Activated CD8-positive, alpha-beta memory T cell treated with anti-CD3 and anti-CD28 coated beads, Interleukin-2, amount 50 U/mL, for 48 hours (primary cell): ENCODE results near the gene EDA2R.

Source experiments
- DNase-seq: peaks from one replicate; pipeline ENCODE4 v3.0.0-alpha.2; 2020

EDA2R gene

DNA sequence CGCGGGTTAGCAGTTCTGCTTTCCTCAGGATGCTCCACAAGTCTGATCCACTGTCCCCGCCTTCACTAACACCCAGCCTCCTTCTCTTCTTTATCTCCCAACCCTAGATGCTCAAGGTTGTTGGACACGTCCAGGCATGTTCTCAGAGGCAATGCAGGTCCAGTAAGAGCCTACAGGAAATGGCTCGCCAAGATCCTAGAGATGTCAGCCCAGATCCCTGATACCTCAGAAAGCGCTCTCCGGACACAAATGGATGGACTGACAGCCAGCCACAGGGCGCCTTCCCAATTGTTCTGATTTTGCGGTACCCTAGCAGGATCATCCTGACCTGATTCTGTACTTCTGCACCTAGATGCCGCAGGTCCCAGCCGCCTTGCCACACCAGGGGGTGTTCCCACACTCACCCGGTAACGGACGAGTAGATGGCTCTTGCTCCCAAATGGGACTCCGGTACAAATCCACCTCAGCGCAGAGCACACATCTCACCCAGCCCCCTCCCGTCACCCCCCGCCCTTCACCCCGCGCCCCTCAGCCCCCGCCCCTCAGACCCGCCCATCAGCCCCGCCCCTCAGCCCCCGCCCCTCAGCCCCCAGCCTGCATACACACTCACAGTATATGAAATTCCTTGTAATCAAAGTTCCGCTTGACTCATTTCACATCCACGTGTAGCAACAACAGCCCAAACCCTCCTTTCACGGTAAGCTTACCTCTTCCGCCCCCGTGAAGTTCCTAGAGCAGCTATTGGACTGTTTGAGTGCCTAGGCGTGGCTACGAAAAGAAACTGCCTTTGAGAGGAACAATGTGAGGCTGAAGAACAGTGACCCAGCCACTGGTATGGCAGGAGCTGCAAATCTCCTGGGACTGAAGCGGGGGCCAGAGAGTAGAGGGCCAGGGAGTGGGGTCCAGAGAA lies at the start of gene EDA2R:
EDA2R (minus strand) TSS at position 488 of the 910 bp plus-strand sequence. CDS start 23,058 bp downstream, outside the sequence.
- peak; percentile 47 for DNase-seq

- DNase-seq: no peak
Measured at GRCh38 chrX:66684196-66684595, 45.3 kb upstream of the EDA2R start.

- no peak for DNase-seq
Measured at GRCh38 chrX:66680451-66680850, 41.6 kb upstream of the EDA2R start.

DNA sequence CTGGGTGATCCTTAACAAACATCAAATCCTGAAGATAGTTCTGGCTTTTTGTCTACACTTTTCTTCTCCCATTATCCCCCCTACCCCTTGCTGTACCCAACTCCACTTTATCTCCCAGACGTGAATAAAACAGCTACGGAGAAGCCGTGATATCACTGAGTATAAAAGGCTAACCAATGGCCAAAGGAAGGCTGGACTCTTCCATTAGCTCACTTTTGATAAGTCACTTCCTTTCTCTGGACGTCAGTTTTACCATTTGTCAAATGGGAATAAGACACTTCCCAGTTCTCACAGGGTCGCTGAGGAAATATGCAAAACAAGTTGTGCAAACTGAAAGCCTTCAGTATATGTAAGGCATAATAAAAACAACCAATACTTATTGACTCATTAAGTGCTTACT lies 38.6 kb upstream of the EDA2R start:
- no peak for DNase-seq

GRCh38 chrX:66676990-66677389 lies 38.1 kb upstream of the EDA2R start:
- no peak for DNase-seq

DNA sequence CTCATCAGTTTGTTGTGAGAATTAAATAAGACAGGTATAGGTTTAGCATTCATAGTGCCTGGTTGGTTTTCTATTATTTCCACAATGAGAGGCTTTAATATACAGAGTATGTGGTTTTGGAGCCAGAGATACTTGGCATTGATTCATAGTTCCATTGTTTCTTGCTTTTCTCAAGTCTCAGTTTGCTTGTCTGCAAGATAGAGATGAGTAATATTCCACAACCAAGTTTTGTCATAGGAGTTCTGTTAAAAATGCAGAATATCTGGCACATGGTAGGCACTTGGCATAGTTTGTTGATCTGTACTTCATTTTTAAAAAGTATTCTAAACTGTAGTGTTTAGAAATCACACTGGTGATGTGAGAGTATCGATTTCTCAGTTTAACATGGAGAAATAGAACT lies 37.5 kb upstream of the EDA2R start:
- no peak for DNase-seq

DNA sequence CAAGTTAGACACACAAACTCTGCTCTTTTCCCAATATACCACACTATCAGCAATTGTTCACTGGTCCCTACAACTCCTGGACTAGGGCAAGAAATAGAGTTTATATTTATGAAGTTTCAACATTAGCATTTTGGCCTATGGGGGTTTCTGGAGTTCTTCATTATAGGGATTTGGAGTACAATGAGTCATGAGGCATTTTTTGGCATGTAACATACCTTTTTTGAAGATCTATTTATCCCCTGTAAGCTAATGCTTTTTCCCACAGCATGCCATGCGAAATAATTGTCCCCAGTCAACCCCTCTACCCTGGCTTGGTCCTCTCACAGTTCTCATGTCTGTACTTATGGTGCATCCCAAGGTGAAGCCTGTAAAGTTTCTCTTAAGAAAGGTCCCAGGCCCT lies 36.7 kb upstream of the EDA2R start:
- no peak for DNase-seq

DNA sequence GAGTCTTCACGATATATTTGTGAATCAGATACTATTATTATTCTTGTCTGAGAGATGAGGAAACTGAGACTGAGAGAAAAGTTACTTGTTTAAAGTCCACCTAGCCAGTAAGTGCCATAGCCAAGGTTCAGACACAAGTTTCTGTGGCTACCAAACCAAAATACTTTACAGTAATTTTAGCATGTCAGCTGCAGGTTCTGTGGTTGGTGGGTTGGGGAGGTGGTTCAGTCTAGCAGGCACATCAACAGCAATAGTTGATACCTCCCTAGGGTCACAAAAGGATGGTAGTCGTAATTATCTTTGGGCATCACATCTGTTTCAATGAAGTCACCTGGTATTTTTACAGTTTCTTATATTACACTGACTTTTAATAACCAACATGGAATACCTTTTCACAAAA lies 35.6 kb upstream of the EDA2R start:
- DNase-seq: no peak

DNA sequence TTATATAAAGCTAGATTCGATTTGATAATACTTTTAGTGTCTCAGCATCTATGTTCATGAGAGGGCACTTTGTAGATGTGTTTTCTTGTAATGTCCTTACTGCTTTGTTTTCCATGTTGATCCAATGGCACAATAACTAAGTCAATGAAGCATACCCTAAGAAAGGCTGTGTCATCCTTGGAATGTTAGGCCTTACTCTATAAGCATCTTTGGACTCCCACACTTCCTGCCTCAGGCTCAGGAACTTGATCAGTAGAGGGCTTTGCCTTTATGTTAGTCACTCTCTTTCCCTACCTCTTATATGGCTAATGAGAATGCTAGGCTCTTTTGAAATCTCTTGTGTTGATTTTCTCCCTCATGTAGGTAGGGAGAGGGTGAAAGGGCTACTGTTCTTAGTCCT lies 33.2 kb upstream of the EDA2R start:
- DNase-seq: no peak

DNA sequence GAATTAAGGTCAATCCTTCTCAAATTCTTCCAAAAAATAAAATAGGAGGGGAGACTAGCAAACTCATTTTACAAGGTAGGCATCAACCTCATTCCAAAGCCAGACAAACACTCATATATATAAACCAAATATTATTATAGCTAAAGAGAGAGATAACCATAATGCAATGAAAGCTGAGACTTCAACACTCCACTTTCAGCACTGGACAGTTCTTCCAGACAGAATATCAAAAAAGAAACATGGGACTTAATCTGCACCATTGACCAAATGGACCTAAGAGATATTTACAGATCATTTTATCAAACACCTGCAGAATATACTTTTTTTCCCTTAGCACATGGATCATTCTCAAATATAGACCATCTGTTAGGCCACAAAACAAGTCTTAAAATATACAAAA lies 15.5 kb upstream of the EDA2R start:
- no peak for DNase-seq

DNA sequence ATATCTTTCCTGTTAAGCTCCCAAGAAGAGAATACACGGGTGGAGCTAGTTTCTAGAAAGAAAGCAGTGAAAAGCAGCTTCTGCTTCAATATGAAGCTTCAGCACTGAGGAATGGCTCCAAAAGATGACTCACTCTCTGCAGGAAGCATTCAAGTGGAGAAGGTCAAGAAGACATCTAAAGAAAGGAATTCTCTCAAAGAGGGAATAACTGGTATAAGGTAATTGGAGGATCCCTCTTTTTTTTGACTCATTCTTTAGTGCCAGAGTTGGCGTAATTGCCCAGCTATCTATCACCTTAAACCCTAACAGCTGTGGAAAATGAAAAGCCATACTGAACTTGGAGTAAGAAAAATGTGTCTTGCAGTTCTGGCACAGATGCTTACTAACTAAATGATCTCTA lies 3.5 kb downstream of the EDA2R start:
- no peak for DNase-seq

DNA sequence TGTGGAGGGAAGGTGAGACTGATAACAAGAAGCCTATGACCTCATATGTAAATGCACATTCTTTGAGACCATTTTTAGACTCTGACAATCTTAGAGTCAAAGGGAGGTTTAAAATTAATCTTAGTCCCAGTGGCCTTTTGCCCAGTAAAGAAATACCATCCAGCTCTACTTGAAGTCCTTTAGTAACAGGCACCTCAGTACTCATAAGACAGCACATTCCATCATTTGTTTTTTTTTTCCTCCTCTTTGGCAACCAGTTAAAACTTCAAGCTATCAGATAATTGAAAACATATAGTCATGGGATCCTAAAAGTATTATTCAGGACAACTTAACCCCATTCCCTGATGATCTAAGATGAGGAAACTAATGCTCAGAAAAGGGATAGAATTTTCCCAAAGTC lies 4.6 kb downstream of the EDA2R start:
- DNase-seq: no peak

DNA sequence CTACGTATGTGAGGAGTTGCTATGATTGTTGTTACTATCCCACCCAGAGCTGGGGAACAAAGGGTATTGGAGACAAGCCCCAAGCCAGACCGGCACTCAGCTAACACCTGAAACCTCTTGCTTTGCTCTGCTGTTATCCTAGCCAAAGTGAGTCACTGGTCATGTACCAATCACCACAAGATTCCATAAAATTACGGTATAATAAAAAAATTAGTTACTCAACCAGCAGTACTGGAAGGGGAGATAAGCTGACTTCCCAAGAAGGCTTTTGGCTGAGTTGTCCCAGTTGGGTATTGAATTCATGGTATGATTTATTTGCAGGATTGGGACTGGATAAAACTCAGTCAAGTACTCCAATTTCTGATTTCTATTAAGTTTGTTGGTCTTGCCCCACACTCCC lies 5.3 kb downstream of the EDA2R start:
- DNase-seq: no peak

GRCh38 chrX:66632981-66633380 lies 5.9 kb downstream of the EDA2R start:
- no peak for DNase-seq

GRCh38 chrX:66632473-66632872 lies 6.4 kb downstream of the EDA2R start:
- no peak for DNase-seq

DNA sequence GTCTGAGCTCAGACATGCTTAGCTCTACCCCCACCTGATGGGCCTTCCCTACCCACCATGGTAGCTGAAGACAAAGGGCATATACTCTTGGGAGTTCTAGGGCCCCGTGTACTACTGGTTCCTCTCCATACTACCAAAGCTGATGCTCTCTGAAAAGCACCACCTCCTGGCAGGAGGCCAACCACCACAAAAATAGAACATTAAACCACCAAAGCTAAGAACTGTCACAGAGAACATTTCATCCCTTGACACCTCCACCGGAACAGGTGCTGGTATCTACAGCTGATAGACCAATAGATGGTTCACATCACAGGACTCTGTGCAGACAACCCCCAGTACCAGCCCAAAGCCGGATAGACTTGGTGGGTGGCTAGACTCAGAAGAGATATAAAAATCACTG lies 13.4 kb downstream of the EDA2R start:
- DNase-seq: no peak

DNA sequence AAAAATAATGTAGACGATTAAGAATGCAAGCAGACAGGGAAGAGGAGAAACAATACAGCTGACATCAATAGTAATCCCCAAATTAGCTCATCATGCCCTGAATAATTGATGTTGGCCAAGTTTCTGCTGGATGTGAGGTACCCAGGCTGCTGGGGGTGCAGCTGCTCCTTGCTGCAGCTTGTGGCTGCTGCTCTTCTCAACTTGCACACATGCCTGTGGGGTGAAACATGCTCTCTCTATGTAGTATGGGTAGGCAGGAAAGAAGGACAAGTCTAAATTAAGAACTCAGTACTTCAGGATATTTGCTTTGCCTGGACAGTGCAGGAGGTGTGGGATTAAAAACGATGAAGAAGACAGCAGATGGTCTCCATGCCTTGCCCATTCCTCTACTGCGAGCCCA lies 16.7 kb downstream of the EDA2R start:
- DNase-seq: no peak

GRCh38 chrX:66616944-66617343 lies 21.9 kb downstream of the EDA2R start:
- DNase-seq: no peak

DNA sequence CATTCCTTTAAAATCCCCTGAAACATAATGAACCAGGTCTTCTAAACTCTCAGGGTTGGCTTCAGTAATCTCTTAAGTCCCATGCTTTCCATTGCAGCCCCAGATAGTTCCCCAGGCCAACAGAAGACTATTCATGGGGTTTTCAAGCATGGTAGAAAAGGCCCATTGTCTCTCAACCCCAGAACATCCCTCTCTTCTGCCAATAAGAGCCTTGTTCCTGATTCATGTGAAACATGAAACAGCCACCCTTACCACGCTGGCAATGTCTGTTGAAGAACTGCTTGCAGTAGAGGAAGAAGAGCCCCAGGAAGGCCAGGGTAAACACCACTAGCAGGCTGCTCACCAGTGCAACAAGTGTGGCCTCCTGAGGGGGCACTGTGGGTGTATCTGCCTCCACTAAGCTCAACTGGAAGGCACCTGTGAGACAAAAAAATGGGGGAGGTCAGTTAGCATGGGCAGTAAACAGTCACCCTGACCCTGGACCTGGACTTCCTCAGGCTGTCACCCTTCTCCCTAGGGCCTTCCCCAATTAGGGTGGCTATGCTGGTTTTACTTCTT lies 36.4 kb downstream of the EDA2R start:
- no peak for DNase-seq

DNA sequence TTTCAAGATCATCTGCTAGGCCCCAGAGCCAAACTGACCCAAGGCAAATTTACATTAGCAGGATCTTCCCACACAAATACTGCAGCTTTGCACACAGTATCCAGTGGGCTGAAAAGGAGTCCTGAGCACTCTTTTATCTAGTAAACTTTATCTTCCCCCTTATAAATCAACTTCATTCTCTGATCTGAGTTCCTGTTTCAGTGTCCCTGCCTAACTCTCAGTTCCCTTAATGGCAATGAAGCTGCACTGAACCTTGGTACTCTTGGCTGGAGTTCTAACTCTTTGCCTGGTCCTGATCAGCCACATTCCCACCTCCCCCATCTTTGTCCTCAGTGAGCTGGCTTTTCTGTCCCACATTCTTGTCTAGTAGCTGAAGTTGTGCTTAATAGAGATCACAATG lies 37.4 kb downstream of the EDA2R start:
- no peak for DNase-seq

GRCh38 chrX:66579219-66579618 lies 59.7 kb downstream of the EDA2R start:
- DNase-seq: no peak

GRCh38 chrX:66553973-66554372 lies 84.9 kb downstream of the EDA2R start:
- DNase-seq: no peak

DNA sequence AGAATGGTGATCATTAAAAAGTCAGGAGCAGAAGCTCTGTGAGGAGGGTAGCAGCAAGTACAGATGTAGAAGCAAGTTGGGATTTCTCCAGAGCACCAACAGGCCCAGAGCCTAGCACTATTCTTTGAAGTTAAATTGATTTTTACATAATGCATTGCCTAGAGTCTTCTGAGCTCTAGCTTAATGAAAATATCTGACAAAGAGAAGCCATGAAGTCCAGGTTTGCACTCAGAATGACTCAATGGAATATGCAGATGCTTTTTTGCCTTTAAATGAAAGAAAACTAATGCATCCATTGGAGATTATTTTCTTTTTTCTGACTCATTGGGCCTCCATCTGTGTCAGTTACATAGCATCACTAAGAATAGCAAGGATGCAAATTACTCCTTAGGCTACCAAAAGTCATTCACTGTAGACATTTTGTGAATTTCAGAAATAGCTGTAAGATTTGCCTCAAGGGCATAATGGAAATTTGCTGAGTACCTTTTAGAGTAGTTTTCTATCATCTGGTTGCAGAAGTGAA lies 91.0 kb downstream of the EDA2R start:
- no peak for DNase-seq
